Measurements from ENCODE around the gene KISS1R.

The KISS1R gene

DNA sequence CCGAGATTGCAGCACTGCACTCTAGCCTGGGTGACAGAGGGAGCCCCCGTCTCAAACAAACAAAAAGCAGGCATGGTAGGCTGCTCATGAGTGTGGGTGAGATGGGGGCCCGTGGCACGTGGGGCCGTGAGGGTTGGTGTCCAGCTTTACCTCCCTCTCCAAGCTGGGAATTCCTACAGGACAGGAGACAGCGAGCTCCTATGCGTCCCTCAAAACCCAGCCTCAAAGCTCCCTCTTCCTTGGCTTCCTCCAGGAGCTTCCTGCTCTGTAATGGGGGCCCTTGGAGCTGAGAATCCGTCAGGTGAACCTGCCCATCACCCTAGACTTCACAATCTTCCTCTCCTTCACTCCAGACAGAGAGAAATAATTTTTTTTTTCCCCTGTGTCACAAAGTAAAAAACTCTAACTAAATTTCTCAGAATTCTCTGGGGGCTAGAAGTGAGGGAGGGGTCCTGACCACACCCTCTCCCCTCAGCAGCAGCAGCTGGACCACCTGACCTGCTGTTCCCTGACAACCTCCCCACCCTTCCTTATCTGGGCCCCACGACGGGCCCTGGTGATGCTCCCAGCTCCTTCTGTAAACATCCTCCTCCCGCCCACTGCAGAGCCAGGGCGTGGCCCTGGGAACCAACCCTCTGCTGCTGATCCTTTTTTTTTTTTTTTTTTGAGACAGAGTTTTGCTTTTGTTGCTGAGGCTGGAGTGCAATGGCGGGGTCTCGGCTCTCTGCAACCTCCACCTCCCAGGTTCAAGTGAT, 44.9 kb downstream of the KISS1R start:
- Histone ChIP-seq H3K9ac (ENCODE audit: low read length) (no peak overlapping the region), H3K4me1 (ENCODE audit: control insufficient read depth, insufficient read depth, low read length) (no peaks in the 10 kb centered on the region), H3K4me3 (ENCODE audit: low read length) (no peak overlapping the region), H3K27me3 (ENCODE audit: control insufficient read depth, insufficient read depth, low read length) (no peaks in the 10 kb centered on the region), H3K36me3 (ENCODE audit: control insufficient read depth, insufficient read depth, low read length) (peaks cover 5% of the 10 kb centered on the region), H3K27ac (ENCODE audit: low read depth, low read length) (no peak overlapping the region)

- Histone ChIP-seq H3K36me3 (ENCODE audit: control insufficient read depth, insufficient read depth, low read length) (peaks cover 5% of the 10 kb centered on the region), H3K4me1 (ENCODE audit: control insufficient read depth, insufficient read depth, low read length) (no peaks in the 10 kb centered on the region), H3K9ac (ENCODE audit: low read length) (no peak overlapping the region), H3K27me3 (ENCODE audit: control insufficient read depth, insufficient read depth, low read length) (no peaks in the 10 kb centered on the region), H3K27ac (ENCODE audit: low read depth, low read length) (no peak overlapping the region), H3K4me3 (ENCODE audit: low read length) (no peak overlapping the region)
These were observed 45.7 kb downstream of the KISS1R start for GRCh38 chr19:962683-963400.

GRCh38 chr19:963486-963951, 46.4 kb downstream of the KISS1R start:
- Histone ChIP-seq H3K4me1 (ENCODE audit: control insufficient read depth, insufficient read depth, low read length) (no peaks in the 10 kb centered on the region), H3K9ac (ENCODE audit: low read length) (no peak overlapping the region), H3K36me3 (ENCODE audit: control insufficient read depth, insufficient read depth, low read length) (peaks cover 9% of the 10 kb centered on the region), H3K27ac (ENCODE audit: low read depth, low read length) (no peak overlapping the region), H3K4me3 (ENCODE audit: low read length) (no peak overlapping the region), H3K27me3 (ENCODE audit: control insufficient read depth, insufficient read depth, low read length) (no peaks in the 10 kb centered on the region)

DNA sequence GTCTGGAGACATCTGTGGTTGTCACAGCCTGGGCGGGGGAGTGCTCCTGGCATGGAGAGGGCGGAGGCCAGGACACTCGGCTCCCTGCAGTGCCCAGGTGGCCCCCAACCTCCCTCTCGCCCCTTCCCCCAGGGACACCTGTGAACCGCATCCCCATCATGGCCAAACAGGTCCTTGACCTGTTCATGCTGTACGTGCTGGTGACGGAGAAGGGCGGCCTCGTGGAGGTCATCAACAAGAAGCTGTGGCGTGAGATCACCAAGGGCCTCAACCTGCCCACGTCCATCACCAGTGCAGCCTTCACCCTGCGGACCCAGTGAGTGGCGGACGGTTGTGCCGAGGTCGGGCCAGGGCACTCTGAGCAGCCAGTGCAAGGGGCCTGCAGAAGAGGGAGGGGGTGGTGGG, 47.0 kb downstream of the KISS1R start:
- Histone ChIP-seq H3K9ac (ENCODE audit: low read length) (no peak overlapping the region), H3K27ac (ENCODE audit: low read depth, low read length) (no peak overlapping the region), H3K4me3 (ENCODE audit: low read length) (no peak overlapping the region), H3K27me3 (ENCODE audit: control insufficient read depth, insufficient read depth, low read length) (no peaks in the 10 kb centered on the region), H3K36me3 (ENCODE audit: control insufficient read depth, insufficient read depth, low read length) (peaks cover 9% of the 10 kb centered on the region), H3K4me1 (ENCODE audit: control insufficient read depth, insufficient read depth, low read length) (no peaks in the 10 kb centered on the region)

GRCh38 chr19:964761-965694, 47.9 kb downstream of the KISS1R start:
- no peak overlapping the region for H3K27ac ChIP-seq (ENCODE audit: low read depth, low read length)
- H3K36me3 ChIP-seq (ENCODE audit: control insufficient read depth, insufficient read depth, low read length), result peaks cover 9% of the 10 kb centered on the region

DNA sequence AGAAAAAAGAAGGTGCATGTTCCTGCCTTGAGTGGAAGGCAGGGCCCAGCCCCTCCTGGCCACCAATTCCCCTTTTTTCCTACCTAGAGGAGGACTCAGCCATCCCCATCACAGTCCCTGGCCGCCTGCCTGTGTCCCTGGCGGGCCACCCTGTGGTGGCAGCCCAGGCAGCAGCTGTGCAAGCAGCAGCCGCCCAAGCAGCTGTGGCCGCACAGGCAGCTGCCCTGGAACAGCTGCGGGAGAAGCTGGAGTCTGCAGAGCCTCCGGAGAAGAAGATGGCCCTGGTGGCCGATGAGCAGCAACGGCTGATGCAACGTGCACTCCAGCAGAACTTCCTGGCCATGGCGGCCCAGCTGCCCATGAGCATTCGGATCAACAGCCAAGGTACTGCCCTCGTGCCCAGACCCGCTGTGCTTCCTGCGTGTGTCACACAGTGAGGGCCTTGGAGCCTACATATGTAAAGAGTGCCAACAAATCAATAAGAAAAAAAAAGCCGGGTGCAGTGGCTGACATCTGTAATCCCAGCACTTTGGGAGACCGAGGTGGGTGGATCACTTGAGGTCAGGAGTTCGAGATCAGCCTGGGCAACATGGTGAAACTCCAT, 49.5 kb downstream of the KISS1R start:
- Histone ChIP-seq H3K27ac (ENCODE audit: low read depth, low read length) (no peak overlapping the region), H3K36me3 (ENCODE audit: control insufficient read depth, insufficient read depth, low read length) (peaks cover 15% of the 10 kb centered on the region), H3K4me1 (ENCODE audit: control insufficient read depth, insufficient read depth, low read length) (no peaks in the 10 kb centered on the region), H3K9ac (ENCODE audit: low read length) (no peak overlapping the region), H3K4me3 (ENCODE audit: low read length) (no peak overlapping the region), H3K27me3 (ENCODE audit: control insufficient read depth, insufficient read depth, low read length) (no peaks in the 10 kb centered on the region)

More at GRCh38 chr19:964761-965694, 47.9 kb downstream of the KISS1R start:
- Histone ChIP-seq H3K27me3 (ENCODE audit: control insufficient read depth, insufficient read depth, low read length) (no peaks in the 10 kb centered on the region), H3K4me3 (ENCODE audit: low read length) (no peak overlapping the region), H3K9ac (ENCODE audit: low read length) (no peak overlapping the region), H3K4me1 (ENCODE audit: control insufficient read depth, insufficient read depth, low read length) (no peaks in the 10 kb centered on the region)
